IPS-NIHi7 (cell line): ENCODE data around the gene ATP5F1B.

Experiments used
- DNase-seq: peaks from one replicate; pipeline ENCODE4 v3.0.0; 2012; ENCODE audit warnings: mixed read lengths; ENCODE audit errors: extremely low spot score

ATP5F1B gene

DNA sequence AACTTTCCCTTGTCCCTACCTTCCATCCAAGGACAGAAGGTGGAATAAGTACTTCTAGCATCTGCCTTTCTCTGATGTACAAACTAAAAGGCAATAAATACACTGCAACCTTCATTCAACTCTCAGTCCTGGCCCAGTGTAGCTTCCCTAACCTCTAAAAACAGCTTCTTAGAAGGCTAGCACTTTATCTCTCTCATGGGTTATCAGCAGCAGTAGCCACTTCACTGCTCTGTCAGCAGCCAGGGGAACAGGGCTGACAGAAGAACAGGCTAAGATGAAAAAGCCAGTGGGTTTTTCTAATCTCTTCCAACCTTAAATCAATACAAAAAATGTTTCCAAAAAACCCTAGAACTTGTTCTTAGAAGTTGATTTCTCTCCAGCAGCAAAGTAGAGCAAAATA is 28.9 kb downstream of the ATP5F1B start:
- DNase-seq = no peak

DNA sequence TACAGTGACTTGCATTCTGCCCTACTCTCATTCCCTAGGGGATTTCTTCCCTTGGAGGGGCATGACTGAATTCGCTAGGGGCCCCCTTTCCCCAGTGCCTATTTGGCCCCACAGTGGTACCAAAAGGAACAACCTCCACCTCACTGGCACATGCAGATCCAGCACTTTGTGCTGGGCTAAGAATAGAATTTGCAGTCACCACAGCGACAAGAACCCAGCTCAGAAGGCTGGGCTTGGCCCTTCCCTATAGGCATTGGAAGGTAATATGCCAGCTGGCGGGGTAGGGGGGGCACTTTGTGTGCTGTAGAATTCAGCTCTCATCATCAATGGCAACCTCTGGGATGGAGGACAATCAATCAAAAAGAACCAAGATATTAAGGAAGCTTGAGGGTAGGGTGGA is 29.5 kb downstream of the ATP5F1B start:
- DNase-seq = no peak

DNA sequence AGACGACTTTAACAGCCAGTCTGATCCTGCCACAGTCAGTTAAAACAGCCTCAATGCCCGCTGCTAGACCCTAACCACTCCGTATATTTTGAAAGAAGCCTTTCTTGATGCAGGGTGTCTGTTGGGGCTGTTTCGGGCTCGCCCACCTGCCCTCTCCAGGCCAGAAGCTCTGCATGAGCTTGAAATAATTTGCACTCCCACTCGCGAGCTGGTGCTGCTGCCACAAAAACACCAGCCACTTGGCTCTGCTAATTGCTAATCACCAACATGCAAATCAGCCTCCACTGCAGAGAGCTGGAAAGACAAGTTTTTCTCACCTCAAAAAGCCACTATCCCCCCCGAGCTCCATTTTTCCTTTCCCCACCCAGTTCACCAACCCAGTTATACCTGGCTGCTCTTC is 31.2 kb downstream of the ATP5F1B start:
- no peak for DNase-seq

DNA sequence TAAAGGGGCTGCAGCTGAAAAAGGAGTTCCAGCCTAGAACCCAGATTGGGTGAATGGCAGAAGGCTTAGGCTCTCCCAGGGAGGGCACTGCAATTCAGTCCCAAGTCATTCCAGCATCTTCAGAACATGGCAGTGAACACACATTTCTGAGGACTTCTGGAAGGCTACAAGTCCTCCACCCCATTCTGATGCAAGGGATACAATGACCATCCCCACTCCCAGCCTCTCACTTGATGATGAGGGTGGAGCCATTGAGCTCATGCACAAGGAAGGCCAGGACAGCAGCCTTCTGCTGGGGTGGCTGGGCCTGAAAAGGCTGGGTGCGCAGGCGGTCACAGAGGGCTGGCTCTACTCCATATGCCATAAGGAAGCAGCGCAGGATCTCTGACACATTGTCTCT is 41.4 kb downstream of the ATP5F1B start:
- no peak for DNase-seq

DNA sequence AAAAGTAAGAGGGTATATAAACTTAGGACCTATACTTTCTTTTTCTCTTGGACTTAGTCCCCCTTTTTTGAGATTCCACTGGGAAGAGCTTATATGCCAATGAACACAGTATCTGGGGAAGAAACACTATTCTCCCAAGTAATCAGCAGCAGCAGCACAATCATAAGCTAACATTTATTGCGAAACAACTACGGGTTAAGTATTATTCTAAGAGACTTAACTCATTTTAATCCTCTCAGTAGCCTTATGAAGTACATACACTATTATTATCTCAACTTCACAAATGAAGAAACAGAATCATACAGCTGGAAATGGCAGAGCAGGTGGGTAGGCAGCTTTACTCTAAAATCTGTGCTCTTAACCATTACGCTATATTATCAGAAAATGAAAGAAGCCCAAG is 43.5 kb downstream of the ATP5F1B start:
- no peak for DNase-seq

DNA sequence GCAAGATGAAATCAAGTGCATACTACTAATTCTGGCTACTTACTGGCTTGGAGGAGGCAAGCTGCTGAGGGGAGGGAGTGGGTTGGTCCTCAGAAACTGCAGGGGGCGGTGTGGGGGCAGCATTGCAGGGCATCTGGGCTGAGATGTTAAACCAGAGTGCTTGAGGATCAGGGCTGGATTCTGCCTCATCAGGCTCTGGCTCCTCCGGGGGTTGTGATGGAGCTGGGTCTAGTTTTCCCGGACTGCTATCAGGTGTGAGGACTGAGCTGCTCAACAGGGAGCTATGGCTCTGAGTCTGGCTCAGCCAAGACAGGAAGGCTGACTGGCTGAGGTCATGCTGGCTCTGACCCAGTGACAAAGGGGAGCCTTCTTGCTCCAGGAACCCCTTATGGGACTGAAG is 44.3 kb downstream of the ATP5F1B start:
- DNase-seq = peak; percentile 63

DNA sequence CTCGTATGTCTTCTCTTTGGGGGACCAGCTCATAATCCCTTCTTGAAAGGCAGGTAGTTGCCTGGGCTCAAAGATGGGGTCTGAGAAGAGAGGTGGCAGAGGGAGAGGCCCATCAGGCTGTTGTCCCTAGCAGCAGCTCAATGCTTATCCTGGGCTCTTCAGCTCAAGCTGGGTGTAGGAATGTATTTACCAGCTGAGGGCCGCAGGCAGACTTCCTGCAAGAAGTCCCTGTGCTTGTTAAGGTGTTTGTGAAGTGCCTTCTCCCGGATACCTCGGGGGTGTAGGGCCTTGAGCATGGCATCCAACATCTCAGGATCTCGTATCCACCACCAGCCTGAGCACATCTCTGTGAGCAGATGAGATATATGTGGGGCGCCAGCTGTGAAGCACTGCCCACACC is 45.0 kb downstream of the ATP5F1B start:
- DNase-seq = no peak

DNA sequence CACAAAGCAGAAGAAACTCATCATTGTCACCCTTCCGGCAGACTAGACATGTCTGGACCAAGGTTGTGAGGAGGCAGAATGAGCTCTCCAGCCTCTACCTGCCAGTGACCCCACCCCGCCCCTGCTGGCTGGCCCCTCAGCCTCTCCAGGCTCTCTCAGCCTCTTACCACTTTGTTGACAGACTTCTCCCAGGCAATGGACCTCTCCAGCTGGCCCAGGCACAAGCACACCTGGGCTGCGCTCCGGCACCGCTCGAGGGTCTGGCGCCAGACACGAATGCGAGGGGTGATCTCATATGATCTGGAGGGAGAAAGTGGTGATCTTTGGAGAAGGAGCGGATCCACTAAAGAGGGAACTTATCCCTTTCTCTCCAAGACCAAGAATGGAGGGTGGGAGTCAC is 46.0 kb downstream of the ATP5F1B start:
- DNase-seq = no peak

DNA sequence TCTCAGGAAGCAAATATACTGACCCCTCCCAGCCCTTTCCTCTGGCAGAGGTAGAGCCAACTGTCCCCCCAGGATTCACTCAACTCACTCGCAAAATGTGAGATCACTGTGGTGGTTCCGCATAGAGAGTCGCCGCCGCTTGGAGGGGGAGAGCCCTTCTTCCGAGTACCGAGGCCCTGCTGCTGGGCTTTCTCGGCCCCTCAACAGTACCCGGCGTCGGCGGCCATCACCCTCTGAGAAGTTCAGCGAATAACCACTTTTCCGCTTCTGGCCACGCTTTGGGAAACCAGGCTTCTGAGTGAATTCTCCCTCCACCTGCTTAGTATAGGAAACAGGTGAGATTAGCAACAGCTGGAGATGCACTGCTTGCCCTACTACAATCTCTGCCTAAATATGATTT is 46.7 kb downstream of the ATP5F1B start:
- no peak for DNase-seq

DNA sequence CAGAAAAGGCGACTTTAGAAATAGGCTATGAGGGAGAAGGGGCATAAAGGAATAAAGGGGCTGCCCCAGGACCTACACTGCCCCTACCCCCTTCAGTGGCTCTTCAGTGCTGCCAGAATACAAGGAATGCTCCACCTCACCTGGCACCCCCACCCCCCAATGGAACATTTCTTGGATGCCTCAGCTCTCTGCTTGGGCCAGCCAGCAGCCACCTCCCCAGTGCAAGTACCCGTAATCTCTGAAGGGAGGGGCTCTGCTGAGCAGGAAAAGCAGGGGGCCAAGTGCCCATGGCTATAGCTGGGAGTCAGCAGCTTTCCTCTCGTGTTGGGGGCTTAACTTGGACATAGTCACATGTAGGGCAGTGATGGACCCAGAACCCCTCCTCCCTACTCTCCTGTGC is 49.0 kb downstream of the ATP5F1B start:
- DNase-seq = peak; percentile 41

DNA sequence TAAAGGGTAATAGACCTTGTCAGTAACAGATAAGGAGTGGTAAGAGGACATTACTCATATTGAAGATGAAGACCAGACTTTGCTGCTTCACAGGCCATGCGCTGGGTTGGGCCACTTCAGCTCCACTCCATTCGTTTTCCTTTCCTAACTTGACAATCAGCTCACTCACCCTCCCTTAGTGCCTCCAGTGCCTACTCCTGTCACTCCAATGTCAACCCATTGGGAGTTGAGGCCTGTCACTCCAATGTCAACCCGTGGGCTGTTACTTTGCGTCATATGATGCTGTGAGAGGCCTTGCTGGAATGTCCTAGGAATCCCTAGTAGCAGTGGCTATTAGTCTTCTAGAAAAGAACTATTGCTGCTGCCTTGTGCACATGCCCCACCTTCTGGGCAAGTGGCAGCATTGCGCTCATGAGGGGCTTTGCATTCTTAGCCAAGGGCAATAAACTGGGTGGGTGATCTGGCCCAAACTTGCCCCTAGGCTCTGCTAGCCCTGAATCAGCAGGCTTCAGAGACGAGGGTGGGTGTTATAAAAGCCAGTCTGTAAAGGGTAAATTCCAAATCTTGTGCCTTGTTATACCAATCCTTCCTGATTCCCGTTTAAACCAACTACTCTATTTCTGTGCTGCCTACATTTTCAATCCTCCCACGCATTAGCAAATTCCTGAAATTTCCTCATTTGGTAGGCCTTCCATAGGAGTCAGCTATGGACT is 51.7 kb downstream of the ATP5F1B start:
- peak; percentile 89 for DNase-seq

DNA sequence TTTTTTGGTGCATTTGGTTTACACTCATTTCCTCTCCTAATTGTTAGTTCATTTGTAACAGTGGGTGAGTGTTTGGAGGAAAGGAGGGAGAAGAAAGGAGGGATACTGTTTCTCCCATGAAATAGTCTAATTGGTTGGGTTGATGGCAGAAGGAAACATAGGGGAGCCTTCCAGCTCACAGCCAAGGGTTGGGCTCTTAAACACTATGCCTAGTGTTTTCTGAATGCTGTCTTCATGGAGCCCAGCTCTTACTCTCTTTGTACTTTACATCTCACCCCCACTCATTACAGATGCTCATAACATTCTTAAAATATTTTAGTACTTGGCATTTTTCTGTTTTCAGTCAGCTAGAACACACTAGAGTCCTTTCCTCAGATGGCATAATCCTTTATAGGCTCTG is 53.8 kb downstream of the ATP5F1B start:
- DNase-seq = no peak

DNA sequence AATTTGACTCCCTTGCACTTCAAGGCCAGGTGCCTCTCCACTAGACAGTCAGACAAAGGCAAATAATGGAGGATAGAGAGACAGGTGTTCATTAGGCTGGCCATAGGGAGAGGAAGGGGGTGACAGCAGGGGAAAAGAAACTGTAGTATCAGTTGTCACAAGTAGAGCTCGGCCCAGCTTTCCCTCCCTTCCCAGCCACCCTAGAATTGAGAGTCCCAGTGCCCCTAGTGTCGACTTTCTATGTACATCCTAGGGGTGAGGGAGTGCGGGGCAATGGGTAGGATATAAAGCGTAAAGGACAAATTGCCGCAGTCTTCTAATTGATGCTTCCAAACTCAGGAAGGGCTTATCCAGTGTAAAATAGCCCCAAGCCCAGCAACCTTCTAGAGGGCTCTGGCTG is 54.7 kb downstream of the ATP5F1B start:
- DNase-seq = no peak

DNA sequence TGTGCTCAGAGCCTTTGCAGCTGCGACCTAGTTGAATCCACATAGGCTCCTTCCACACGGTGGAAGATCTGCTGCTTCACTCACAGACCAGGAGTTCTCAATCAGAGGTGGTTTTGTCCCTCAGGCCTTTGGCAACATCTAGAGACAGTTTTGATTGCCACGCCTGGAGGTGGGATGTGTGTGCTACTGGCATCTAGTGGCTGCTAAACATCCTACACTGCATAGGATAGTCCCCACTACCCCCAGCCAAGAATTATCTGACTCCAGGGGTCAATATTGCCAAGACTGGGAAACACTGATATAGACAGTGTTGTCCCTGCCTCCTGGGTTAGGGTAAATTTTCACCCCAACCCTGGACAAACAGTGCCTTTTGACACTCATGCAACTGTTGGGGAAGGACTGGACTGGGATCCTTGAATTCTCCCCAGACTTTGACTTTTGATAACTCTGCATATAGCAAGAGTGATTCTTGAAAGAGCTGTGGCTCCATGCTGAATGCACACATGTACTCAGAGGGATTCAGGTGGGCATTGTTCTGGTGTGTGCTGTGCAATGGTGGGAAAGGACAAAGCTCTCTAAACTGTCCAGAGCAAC is 55.5 kb downstream of the ATP5F1B start:
- DNase-seq = peak; percentile 58

DNA sequence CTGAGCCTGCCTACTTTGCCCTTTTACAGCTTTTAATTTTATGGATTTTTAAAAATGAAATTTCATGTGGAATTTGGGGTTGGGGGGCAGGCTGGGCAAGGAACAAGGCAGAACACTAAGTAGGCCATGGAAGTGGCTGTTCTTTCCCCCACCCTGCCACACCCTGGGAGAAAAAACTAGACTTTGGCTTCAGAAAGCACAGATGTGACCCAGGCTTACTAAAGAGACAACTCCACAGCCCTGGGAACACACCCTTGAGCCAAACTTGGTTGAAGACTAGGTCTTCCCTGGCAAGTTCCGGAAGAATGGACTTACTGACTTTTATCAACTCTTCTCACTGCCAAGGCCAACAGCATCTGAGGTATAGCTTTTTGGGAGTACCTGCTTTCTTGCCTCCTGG is 56.0 kb downstream of the ATP5F1B start:
- no peak for DNase-seq
